Retinal pigment epithelial cell (primary cell): ENCODE results near the gene PSMA6.
"Not testable (repeated sequence)": the region's sequence is repeated elsewhere in the genome, so short reads cannot be mapped to it uniquely, and the experiment has no call there.

Experiments used
- DNase-seq: peaks from one replicate; pipeline ENCODE4 v3.0.0-alpha.2; 2010; ENCODE audit warnings: low read depth
- H3K4me3 ChIP-seq: 2 replicates; pipeline ENCODE4 v1.5.1; 2011; ENCODE audit warnings: mild to moderate bottlenecking, low read length, control low read depth, moderate library complexity
- CTCF ChIP-seq: conservative IDR thresholded peaks from 2 replicates; pipeline ENCODE4 v1.5.1; 2011; ENCODE audit warnings: low read depth, low read length, control low read depth, inconsistent platforms

Gene PSMA6

GRCh38 chr14:35351897-35352273 is 59.7 kb downstream of the PSMA6 start:
- DNase-seq: no peak
- TF ChIP-seq CTCF: no peak
- no peak overlapping the region for H3K4me3 ChIP-seq

- TF ChIP-seq CTCF: no peak
- no peak for DNase-seq
- no peak overlapping the region for H3K4me3 ChIP-seq
Observed at GRCh38 chr14:35352274-35353233, 60.4 kb downstream of the PSMA6 start.

DNA sequence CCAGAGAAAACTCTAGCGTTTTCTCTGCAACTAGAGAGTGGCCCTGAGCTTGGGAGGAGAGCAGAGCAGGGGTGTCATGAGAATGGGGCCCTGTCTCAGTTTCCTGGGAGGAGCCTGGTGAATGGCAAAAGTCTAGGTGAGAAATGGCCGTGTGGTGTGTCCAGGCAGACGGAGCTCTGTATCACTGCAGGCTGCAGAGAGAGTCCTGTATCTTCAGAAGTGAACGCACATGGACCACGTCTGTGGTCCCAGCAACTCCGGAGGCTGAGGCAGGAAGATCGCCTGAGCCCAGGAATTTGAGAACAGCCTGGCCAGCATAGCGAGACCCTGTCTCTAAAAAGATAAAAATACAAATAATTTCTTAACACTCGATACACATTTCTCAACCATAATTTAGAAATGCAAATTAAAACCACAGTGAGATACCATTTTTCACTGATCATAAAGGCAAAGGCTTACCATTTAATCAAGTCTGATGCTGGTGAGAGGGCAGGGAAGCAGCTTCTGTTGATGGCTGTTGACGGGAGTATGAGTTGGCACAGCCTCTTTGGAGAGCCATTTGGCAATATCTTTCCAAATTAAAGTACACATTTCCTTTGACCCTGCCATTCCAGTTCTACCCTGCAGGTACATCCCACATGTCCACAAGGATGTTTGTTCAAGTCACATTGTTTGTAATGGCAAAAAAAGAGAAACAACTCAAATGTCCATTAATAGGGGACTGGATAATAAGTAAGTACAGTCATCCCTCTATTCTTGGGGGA is 61.4 kb downstream of the PSMA6 start:
- no peak for TF ChIP-seq CTCF
- no peak for DNase-seq
- no peak overlapping the region for H3K4me3 ChIP-seq

- H3K4me3 ChIP-seq, DNase-seq: not testable (repeated sequence)
Observed at GRCh38 chr14:35355235-35355634, 63.1 kb downstream of the PSMA6 start.

- H3K4me3 ChIP-seq: no peak overlapping the region
- no peak for TF ChIP-seq CTCF
- no peak for DNase-seq
Observed at GRCh38 chr14:35355981-35356841, 64.0 kb downstream of the PSMA6 start.

DNA sequence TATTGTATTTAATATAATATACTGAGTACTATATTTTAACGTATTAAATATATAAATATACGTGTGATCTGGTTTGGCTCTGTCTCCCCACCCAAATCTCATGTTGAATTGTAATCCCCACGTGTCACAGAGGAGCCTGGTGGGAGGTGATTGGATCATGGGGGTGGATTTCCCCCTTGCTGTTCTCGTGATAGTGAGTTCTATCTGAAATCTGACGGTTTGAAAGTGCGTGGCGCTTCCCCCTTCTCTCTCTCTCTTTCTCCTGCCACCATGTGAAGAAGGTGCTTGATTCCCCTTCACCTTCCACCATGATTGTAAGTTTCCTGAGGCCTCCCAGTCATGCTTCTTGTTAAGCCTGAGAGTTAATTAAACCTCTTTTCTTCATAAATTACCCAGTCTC is 67.5 kb downstream of the PSMA6 start:
- DNase-seq, H3K4me3 ChIP-seq: not testable (repeated sequence)

GRCh38 chr14:35361141-35361480 is 68.9 kb downstream of the PSMA6 start:
- no peak overlapping the region for H3K4me3 ChIP-seq
- no peak for TF ChIP-seq CTCF
- DNase-seq: no peak
